Upper lobe of left lung (tissue), 4 donors: Measurements from ENCODE around the gene AGBL5.

Experiments
- CTCF ChIP-seq, 6 experiments: fragments of 450-650 bp in 4 of 6; fragments of 200-600 bp in 2 of 6; sonication (generic) in 2 of 6; IDR thresholded peaks; one replicate each; pipeline ENCODE4 v1.5.1; 2016 to 2019; ENCODE audit warnings: antibody characterized with exemption in 6 of 6
- EP300 ChIP-seq, 4 donors: sonication (generic); formaldehyde crosslinking; IDR thresholded peaks; one replicate each; pipeline ENCODE4 v1.5.1; 2017; ENCODE audit warnings: antibody characterized with exemption in 4 of 4, control low read depth in 2 of 4
- POLR2A ChIP-seq, 4 donors: fragments of 450-650 bp; IDR thresholded peaks; one replicate each; pipeline ENCODE4 v1.5.1; 2016 to 2017; ENCODE audit warnings: antibody characterized with exemption in 4 of 4, mild to moderate bottlenecking in 2 of 4
- POLR2AphosphoS5 ChIP-seq, 2 donors: sonication (generic); formaldehyde crosslinking; IDR thresholded peaks; one replicate each; pipeline ENCODE4 v1.5.1; 2017; ENCODE audit warnings: antibody characterized with exemption in 2 of 2

GRCh38 chr2:27003857-27004256, 47.6 kb upstream of the AGBL5 start:
- no peak for TF ChIP-seq CTCF (IDR thresholded peaks at IDR 0.05)
- no peak for TF ChIP-seq POLR2AphosphoS5 (IDR thresholded peaks at IDR 0.05)
- TF ChIP-seq POLR2A (IDR thresholded peaks at IDR 0.05) = no peak
- TF ChIP-seq EP300 (IDR thresholded peaks at IDR 0.05) = no peak
